GM18520 (cell line): Measurements from ENCODE around the gene WDR88.

Experiments used
- ATAC-seq: cut with Tn5 transposase; IDR thresholded peaks from one replicate; pipeline ENCODE4 v1.9.1; 2021; ENCODE audit not compliant: unreplicated experiment

The WDR88 gene, protein sequence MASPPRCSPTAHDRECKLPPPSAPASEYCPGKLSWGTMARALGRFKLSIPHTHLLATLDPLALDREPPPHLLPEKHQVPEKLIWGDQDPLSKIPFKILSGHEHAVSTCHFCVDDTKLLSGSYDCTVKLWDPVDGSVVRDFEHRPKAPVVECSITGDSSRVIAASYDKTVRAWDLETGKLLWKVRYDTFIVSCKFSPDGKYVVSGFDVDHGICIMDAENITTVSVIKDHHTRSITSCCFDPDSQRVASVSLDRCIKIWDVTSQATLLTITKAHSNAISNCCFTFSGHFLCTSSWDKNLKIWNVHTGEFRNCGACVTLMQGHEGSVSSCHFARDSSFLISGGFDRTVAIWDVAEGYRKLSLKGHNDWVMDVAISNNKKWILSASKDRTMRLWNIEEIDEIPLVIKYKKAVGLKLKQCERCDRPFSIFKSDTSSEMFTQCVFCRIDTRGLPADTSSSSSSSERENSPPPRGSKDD

DNA sequence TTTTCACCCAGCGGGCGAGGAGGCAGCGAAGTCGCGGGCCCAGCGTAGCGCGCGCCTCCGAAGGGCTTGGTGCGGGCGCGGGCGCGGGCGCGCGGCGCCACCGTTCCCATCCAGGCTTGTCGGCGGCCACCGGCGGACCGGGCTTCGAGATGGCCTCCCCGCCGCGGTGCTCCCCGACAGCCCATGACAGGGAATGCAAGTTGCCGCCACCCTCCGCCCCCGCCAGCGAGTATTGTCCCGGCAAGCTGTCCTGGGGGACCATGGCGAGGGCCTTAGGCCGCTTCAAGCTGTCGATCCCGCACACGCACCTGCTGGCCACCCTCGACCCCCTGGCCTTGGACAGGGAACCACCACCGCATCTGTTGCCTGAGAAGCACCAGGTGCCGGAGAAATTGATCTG lies at the start of gene WDR88:
WDR88 (plus strand) TSS at position 94 of the 400 bp plus-strand sequence; CDS start at position 150, 56 bp downstream.
- ATAC-seq = no peak

DNA sequence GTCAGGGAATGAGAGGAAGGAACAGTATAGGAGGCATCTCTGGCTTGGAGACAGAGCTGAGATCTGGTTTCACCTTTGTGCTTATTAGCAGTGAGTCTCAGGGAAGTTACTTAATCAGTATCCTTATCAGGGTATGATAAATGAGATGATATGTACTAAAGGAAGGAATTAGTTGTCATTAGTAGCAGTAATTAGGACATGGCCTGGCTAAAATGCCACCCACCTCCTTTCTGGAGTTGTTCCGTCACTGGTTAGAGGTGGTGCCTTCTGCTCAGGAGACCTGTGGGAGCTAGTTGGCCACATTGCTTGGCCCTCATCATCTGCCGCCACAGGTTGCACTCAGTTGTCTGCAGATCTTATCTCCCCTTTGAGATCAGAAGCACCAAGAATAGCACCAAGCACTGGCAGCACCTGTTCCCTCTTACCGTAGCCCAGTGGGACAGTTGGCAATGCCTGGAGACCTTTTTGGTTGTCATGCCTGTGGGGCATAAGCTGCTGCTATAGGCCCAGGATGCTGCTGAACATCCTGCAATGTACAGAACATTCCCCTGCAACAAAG lies 46.3 kb upstream of the WDR88 start:
- ATAC-seq = no peak

DNA sequence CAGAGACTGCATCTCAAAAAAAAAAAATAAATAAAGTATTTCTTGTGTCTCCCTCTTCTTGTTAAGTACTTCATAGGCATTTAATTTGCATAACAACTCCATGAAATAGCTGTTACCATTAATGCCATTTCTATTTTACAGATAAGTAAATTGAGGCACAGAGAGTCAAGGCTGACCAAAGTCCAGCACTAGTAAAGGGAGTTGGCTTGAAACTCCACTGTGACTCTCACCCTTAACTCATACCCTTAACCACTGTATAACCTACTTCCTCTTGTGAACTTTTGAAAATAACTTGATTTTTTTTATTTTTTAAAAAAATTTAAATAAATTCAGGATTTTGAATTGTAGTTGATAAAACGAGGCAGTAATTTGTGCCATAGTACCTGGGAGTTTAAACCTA lies 45.0 kb upstream of the WDR88 start:
- ATAC-seq = no peak

DNA sequence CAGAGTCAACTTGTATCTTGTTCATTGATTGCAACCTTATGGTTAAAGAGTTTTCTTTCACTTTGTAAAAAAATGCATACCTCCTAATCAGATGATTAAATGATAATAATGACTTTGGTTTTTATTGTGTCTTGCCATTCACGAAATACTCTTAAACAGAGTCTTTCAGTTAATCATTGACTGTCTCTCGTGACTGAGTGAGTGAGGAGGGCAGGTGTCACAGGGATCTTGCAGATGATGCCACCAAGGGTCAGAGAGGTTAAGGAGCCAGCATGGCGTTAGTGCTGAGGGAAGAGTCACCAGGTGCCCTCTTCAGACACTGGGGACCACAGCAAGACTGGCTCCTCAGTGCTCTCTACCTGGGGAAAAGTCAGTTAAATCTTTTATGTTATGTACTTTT lies 42.9 kb upstream of the WDR88 start:
- no peak for ATAC-seq

DNA sequence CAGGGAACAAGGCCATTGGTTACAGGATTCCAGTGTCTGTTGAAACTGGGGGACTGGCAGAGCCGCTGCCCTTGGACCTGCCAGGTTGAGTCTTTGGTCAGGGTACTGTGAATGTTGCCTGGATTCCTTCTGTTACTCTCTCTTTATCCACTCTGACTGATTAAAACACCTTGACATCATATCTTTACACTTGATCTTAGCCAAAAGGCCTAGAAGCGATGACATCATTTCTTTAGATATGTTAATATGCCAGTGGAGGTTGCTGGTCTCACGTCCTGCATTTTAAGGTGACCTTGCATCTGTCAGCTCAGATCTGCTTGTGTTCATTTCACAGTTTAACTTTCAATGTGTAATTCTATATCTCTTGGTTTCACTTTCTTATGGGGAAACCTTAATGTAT lies 41.7 kb upstream of the WDR88 start:
- no peak for ATAC-seq

DNA sequence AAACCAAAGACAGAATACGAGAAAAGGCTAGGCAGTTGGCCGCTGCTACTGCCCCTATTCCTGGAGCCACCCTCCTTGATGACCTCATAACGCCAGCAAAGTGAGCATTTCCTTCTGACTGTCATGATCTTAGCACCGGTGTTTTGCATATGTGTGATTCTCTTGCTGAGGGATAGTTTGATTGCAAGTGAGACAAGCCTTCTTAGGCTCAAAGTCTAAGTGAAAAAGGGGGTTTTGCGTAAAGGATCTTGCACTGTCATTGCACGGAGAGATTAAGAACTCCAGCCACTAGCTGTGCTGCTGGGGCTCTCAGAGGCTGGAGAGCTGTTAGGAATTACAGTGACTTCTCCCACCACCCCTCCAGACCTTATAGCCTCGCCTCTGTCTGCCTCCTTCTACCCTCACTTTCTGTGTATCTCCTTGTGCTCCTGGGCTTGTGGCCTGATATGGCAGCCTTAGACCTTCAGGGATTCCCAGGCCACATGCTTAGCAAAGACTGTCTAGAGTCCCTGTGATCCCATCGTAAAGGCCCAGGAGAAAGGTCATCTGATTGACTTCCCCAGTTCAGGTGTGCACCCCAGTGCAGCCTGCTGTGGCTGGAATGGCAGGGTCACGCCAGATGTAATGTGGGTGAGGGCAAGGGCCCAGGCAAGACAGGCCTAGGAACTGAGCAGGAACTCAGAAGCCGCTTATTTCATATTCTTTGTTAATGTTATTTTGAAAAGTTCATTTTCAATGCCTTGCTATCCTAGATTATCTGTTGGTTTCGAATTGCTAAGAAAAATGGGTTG lies 38.3 kb upstream of the WDR88 start:
- ATAC-seq = no peak

DNA sequence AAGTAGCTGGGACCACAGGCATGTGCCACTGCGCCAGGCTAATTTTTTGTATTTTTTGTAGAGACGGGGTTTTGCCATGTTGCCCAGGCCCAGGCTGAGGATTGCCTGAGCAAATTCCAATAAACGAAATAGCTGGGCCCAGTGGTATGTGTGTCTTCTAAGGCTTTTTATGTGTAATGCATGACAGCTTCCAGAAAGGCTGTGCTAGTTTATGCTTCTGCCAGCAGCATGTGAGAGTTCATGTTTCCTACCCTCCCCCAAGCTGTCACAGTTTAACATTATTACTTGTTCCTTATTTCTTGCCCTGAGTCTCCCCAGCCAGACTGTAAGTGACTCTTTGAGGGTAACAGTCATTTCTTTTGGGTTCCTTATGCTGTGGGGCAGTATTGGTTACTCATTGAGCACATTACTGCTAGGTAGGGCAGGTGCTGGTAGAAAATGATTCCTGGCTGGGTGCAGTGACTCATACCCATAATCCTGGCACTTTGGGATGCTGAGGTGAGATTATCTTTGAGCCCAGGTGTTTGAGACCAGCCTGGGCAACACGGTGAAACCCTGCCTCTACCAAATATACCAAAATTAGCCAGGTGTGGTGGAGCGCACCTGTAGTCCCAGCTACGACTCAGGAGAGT lies 37.4 kb upstream of the WDR88 start:
- ATAC-seq = no peak

DNA sequence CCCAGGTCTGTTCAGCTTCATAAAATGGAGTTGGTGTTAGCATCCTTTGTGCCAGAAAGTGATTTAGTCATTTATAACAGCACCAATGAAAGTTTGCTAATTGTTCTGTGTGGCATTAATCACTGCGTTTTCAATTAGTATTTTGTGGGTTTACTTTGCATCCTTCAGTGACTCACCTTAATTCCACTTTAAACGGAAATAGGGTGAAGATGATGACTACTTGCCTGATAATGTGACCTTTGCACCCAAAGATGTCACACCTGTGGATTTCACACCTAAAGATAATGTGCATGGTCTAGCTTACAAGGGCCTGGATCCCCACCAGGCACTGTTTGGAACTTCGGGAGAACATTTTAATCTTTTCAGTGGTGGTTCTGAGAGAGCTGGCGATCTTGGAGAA lies 35.9 kb upstream of the WDR88 start:
- ATAC-seq = no peak

DNA sequence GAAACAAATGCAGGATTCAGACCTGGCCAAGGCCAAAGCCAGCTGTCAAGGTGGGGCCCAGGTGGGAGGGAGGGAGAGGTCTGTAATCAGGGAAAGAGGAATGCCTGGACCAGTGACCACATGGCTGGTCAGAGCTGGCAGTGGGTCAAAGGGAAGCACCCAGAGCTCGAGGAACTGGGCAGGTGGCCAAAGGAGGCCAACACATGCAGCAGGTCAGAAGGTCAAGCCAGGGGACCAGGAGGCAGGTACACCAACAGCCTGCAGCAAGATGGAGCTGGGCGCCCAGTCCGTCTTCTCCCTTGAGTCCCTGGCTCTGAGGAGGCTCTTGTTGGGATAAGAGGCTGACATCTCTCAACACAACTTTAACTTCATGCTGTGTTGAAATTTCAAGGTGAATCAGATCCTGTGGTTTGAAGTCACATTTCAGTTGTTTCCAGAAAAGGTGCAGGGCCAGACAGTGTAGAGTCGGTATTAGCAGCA lies 33.8 kb upstream of the WDR88 start:
- no peak for ATAC-seq

DNA sequence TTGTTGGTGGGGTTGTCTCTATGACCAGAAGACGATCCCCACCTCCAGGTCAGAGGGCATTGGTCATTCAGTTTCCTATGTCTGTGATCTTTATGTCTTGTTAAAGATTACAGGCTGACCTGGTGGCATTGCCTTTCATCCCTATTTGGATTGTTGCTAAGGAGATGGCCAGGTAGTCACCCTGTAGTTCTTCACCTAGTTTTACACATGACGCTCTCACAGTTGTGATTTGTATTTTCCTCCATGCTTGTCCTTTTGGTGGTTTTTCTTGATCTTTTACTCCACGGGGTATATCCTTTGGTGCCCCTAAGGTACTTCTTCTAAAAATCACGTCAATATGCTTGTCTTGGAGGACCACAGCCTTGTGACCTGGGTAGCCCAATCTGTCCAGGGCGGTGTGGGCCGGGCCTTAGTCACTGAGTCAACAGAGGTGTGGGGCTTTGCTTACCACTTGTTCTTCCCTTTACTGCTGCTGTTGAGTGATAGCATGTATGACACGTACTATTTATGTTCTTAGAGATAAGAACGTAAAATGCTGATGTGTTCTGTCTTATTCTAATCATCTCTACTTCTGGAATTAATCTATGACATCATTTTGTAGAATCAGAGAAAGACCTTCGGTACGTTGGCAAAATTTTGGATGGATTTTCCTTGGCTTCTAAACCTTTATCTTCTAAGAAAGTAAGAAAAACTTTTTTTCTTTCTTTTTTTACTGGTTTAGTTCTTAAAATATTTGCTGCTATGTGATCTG lies 30.8 kb upstream of the WDR88 start:
- no peak for ATAC-seq

DNA sequence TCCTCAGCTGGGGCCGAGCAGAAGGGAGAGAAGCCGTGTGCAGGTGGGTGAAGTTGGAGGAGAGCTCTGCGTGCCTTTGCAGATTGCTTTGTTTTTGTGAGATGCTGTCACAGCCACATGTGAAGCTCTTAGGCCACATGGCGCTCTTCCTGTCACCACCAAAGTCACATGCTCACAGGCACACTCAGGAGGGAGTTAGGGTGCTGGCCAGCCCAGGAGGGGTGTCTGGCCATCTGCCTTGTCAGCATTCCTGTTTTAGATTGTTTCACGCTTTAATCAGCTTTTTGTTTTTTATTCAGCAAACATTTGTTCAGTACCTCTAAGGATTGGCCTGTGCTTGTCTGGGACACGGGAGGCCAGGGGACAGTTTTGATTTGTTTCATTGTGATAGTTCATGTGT lies 29.0 kb upstream of the WDR88 start:
- ATAC-seq = no peak

DNA sequence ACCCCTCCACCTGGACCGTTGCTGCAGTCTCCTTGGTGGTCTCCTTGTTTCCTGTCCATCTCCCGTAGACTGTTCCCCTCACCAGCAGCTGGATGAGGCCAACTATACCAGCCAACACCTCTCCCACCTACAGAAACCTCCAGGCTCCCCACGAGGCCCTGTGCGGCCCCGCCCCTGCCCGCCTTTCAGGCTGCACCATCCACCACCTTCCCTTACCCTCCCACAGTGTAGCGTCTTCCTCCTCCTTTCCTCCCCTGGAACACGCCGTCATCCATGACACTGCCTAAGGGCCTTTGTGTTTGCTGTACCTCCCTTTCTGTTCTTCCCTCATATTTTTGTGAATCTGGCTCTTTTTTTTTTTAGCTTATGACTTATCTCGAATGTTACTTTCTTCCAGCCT lies 23.8 kb upstream of the WDR88 start:
- ATAC-seq = no peak

DNA sequence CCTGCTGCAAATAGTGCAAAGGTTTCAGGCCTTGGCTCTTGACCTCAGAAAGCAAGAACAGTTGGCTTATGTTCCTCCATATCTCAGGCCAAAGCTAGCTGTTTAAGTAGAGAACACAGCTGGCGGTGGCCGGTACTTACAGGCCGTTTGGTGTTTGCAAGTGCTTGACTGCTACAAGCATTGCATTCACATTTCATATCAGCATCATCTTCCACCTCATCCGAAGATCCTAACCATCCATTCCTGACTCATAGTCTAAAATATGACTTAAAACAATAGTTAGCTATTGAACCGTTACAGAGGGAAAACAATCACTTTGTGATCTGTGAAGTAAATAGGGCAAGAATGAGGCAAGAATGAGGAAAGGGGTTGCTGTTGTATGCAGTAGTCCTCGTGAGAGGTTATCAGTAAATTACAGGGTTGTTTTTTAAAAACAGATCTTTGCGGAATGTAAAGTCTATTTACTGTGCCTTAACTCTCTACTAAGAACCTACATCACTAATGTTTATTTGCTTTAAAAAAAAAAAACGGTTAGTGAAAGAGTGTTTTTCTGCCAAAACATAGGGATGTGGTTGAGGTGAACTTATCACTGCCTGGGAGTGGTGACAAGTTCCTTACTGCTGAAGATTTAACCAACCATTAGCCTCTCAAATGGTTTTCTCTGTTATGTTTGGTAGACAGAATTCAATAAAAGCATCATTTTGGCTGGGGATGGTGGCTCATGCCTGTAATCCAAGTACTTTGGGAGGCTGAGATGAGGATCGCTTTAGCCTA lies 21.6 kb upstream of the WDR88 start:
- ATAC-seq = no peak

DNA sequence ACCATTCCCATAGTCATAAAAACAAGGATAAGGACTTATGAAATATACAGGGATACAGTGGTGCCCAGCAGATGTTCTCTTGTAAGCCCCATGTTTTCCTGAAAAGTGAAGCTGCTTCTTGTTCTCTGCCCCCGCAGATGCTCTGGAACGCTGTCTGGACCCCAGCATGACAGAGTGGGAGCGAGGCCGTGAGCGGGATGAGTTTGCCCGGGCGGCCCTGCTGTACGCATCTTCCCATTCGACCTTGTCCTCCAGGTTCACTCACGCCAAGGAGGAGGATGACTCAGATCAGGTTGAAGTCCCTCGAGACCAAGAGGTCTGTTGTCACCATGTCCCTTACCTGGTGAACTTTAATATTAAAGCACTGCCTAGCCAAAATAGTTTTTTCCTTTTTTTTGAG lies 20.3 kb upstream of the WDR88 start:
- no peak for ATAC-seq

DNA sequence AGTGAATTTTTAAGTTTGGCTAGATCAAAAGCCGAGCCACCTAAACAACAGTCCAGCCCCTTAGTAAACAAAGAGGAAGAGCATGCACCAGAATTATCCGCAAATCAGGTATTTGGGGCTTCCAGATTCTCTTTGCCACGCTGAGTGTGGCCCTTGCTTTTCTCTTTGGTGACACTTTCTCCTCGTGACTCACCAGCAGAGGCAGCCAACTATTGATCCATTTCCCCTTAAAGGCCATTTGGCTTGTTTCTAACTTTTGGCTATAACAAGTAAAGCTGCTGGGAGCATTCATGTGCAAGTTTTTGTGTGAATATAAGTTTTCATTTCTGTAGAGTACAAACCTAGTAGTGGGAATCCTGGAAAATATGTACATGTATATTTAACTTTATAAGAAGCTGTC lies 17.6 kb upstream of the WDR88 start:
- ATAC-seq = no peak

DNA sequence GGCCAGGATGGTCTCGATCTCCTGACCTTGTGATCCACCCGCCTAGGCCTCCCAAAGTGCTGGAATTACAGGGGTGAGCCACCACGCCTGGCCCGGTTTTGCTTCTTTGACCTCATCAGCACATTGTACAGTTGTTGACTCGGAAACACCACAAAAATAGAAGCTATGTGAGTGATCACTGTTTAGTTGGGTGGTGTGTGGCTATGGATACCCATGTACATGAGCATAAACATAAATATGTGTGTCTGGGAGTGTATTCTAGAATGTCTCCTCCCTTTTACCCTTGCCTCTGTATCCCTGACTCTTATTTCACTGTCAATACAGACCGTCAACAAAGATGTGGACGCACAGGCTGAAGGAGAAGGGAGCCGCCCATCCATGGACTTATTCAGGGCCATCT lies 14.4 kb upstream of the WDR88 start:
- ATAC-seq = no peak

DNA sequence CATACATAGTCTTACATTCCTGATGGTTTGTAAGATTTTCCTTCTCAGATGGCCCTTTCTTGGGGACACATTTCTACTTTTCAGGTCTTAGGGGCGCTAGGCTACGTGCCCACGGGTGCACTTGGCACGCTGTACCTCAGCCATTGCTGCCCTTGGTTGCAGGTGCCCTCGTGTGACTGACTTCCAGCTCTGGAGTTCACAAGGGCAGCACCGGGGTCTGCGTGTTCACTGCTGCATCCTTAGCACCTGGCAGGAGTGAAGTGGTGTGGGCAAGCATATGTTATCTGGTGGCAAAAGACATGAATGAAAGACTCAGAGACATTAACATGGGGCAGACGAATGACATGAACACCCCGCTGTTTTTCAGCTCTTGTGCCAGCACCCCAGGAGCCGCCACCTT lies 13.3 kb upstream of the WDR88 start:
- no peak for ATAC-seq

DNA sequence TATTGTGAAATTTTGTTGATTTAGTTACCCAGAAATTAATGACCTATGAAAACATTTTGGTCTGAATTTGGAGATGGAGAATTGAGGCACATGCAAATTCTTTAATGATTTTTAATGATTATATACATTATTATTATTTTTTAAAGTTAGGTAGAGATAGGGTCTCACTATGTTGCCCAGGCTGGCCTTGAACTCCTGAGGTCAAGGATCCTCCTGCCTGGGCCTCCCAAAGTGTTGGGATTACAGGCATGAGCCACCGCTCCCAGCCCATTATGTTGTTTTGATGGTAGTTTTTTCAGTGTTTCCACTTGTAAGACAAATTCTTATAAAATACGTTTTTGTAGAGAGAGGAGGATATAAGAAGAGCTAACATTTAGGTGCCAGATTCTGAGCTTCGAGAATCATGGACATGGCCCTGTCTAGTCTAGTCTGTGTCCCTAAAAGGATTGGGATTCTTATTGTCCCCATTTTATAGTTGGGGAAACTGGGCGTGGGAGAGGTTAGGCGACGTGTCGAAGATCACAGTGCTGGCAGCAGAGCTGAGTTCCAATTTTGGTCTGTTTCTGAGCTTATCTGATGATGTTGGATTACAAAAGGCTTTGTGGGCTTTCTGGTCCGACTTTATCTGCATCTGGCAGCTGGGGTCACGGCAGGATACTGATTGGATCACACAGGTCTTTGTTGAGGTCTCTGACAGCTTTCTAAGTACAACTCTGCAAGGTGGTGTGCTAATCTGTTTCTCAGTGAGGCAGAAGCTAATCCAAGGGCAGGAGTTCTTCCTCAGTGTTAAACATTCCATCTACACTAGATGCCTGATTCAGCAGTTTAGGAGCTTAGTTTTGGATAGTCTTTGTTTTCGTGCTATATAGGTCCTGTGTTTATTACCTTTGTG lies 7.5 kb upstream of the WDR88 start:
- ATAC-seq = no peak

DNA sequence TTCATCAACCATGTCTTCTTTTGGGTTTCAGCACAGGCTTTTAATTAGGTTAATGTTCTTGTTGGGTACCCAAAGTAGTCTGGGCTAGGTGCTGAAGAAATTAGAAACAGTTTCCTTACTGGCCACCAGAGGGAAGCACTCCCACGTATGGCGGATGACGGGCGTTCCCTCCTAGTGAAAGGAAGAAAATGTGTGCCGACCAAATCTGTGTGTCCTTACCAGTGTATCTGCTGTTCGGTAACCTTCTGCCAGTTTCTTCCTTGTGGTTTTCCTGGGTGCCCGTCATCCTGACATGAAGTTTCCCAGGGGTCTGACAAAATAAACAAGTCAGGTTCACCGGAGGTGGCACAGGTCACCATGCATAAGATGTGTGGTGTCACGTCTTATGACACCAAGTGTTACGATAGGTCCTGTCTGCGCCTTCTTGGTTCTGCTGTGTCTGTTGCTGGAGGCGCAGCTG lies 6.0 kb upstream of the WDR88 start:
- ATAC-seq = no peak
